Left hindlimb (tissue), 1 donor: ENCODE measurements around the gene TMEM132D.
"Not testable (repeated sequence)": the region's sequence is repeated elsewhere in the genome, so short reads cannot be mapped to it uniquely, and the experiment has no call there.

Experiments
- DNase-seq: peaks from one replicate; pipeline ENCODE4 v3.0.0-alpha.2; 2018

Gene TMEM132D

DNA sequence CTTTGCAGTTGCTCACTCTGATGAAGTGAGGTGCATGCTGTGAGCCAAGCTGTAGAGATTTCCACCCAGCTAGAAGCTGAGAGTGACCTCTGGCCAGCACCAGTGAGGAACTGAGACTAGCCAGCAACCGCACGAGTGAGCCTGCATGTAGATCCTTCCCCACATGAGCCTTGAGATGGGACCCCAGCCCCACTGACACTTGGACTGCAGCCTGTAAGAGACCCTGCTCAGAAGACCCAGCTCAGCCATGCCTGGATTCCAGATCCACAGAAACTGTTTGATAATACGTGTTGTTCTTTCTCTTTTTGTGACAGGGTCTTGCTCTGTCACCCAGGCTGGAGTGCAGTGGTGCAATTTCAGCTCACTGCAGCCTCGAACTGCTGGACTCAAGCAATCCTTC lies 821.4 kb downstream of the TMEM132D start:
- no peak for DNase-seq

DNA sequence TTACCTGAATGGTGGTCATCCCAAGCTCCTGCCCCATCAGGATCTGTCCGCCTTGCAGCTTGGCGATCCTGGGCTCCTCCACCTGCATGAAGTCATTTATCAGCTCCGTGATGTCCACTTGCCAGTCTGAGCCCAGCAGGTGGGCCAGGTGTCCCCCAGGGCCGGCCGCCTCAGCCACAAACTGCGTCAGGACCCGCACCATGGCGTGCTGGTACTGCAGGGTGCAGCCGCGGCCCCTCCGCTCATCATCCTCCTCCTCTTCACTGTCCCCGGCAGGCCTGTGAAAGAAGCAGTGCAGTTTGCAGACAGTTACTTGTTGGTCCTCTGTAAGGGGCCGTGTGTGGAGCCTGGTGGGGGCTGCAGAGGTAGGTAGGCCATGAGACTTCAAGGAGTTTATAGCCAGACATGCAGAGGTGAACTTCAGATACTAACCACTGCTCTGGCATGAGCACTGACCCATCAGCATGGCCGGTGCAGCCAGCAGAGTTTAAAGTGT lies 822.0 kb downstream of the TMEM132D start:
- no peak for DNase-seq

DNA sequence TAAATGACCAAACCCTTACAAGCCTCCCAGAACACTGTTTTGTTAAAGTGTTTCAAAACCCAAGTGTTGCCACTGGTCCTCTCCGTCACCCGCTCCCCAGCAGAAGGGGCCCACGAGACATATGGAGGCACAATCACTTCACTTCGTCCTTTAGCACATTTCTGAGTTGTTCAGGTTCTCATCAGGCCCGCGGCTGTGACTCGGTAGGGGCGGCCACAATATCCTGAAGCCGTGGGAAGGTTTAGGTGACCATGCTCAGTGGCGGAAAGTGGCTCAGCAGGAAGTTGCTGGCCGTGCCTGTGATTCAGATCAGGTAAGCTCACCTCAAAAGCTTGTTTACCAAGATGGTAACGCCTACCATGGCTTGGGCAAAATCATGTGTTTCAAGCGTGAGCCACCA lies 823.0 kb downstream of the TMEM132D start:
- no peak for DNase-seq

DNA sequence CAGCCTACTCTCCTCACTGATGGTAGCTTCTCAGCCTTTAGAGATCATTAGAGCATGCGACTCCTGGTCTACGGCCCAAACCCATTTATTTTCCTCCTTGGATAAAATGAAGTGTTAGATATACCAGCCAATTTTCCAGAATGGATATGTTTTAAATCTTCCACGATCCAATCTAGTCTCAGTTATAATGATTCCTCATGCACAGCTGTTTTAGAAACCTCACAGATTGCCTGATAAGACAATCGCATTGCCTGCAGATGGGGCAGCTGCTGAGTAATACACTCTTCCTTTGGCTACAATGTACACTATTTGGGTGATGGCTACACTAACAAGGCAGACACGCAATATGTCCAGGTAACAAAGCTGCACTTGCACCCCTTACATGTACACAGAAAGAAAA lies 823.4 kb downstream of the TMEM132D start:
- DNase-seq = no peak

DNA sequence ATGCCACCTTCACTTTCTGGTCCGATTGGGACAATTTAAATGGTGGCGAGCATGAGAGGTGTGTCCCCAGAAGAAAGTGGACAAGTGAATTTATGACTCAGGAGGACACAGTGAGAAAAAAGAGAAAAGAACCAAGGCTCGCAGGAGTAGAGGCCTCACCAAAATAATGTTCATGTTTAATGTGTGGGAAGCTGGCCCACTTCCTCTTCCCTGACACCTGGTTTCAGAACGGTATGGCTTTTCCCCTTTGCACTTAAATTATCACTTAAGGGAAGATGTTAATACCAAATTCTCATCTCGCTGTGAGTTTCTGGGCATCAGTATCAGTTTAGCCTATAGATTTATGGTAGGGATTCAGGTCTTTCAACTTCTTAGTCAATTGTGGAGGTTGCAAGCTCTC lies 824.1 kb downstream of the TMEM132D start:
- no peak for DNase-seq

DNA sequence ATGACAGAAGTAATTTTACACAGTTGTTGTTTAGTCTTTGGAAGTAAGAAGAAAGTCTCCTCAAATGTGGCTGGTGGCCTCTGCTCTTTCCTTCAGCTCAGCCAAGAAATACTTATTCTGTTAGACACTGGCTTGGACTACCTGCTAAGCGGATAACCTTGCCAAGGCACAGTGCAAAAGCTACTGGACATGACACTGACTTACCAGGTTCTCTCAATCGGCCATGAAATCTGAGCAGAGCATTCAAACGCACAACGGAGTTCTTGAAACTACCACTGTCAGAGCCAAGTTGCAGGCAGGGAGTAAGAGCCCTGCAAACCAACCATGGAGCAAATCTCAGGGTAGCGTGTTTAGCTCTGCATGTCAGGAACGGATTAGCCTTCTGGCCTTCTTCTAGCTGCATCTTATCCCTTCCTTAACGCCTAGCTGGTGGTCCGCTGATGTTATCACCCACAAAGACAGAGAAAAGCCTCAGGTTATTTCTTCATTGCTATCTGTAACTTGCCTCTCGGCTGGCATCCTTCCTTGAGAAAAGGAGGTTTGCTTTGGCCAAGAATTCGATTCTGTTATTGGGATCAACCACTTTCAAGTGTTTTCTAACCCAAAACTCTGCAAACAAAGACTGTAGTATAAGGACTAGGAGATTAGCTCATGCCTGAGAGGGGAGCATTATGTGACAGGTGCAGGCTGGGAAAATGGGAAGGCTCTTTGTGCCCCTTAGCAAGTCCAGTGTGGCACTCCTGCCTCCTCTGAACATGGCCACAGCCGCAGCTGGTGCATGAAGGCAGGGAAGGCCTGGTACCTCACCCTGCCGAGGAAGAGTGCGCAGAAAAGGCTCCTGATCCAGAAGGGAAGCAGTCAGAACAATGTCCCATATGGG lies 827.1 kb downstream of the TMEM132D start:
- DNase-seq = no peak

DNA sequence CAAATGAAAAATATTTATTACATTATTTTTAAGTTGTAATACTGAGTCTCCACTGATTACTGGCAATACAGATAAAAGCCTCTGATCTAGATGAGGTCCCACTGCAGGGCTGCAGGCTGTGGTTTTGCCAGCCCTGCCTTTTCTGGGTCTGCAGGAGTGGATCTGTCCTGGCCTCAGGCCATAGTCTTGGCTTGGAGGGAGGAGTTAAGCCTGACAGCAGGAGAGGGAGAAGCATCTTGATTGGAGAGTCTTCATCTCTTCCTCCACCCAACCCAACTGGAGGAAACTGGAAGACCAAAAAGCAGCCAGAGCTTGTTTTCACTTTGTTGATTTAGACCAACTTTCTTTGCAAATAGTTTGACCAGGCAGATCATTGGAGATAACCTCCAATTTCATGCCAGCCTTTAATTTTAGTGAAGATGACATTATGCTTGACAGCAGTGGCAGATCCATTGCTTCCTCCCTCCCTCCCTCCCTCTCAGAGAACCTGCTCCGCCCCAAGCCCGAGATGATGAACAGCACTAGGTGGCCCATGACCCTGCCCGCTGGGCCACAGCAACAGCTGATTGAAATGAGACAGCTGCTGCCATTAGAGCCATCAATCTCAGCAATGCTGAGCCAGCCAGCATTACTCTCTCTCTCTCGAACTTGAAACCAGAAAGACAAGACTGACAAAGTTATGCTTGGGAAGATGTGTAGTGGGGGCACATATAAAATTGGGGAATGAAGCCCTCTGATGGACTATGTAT lies 828.2 kb downstream of the TMEM132D start:
- DNase-seq = peak; percentile 50

DNA sequence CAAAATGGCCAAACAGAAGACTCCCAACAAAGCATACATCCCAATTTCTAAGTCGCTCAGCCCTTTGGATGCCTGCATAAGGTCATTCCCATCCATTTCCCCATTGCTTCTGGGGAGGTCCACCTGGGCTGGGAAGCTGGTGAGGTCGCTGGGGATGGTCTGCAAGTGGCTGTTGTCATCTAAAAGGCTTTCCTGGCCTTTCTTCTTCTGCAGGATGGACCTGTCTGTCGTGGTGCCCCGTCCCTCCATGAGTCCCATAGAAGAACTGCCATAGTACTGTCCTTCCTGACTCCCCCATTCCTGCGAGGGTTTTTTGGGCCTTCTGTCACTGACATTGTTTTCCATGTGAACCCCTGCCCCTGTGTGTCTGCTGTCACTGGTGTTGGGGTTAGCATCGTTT lies 829.4 kb downstream of the TMEM132D start:
- DNase-seq = no peak

DNA sequence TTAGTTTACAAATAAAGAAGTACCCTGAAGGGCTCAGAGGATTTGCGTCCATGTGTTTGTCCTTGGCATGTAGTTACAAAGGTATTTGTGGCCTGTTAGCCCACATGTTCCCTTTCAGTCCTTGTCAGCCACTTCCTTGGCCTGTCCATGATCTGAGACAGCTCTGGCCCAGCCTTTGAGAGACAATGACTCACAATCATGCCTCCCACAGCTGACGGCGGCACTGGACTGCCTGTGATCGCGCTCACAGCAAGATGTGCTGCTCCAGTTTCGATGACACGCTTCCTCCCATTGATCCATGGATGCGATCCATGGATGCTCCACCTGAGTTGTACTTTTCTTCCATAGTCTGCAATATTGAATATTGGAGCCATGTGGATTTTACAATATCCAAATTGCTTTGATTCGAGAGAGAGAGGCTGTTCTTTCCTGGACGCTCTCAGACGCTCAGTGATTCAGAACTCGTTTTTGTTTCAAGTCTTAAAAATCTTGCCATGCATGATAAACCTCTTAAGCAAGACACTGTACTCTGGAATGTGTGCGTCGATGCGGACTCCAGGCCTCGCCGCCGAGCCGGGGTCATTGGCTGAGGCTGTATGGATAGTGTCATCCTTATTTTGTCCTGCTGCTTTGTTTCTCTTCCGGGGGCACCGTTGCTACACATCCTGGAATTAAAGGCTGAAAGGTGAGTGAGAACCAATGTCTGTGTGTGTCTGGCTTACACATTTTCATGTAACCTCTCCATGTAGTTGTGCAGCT lies 830.5 kb downstream of the TMEM132D start:
- no peak for DNase-seq

DNA sequence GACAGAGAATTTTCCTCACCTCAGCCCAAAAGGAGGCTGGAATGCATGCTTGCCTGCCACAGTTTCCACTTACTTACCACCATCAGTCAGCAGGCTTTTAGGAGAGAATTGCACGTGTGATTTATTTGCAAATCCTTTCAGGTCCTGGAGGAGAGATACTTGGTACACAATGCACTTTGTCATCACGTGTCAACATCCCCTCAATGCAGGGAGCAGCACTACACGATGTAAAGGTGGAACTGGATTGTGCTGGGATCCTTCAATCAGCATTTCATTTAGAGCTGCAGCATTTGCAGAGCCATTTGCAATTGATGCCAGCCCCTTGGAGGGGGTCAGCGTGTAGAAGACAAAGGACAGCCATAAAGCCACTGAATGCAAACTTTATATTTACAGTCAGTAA lies 832.5 kb downstream of the TMEM132D start:
- no peak for DNase-seq

DNA sequence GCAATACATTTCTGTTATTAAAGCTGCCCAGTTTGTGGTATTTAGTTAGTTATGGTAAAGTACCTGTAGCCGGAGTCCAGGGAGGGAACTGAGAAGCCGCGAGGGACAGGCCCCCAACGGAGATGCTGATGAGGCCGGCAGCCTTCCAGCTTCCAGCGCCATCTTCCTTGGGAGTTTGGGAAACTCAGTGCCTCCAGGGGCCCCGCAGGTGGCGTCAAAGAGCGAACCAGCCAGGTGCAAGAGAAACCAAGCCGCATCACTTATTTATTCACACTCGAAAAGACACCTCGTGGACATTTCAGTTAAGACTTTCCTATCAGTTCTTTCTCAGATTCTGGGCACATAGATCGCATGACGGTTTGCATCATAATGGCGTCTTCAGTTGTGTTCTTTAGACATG lies 833.9 kb downstream of the TMEM132D start:
- DNase-seq = no peak

DNA sequence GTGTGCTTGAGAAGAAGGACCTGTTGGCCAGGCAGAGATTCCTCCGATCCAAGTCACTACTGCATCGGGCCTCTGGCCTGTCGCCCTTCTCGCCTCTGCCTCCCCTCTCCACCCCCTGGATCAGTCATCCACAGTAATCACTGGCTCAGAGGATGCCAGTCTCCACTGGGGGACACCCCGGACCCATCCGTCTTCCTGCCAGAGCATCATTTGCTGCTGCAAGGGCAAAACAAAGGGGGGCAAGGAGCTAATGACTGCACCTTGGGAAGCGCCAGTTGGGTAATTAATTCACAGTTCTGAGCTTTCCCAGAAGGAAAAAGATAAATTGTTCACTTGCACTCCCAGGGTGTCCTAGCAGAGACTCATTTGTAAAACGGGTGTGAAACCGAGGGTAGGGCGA lies 835.1 kb downstream of the TMEM132D start:
- no peak for DNase-seq

DNA sequence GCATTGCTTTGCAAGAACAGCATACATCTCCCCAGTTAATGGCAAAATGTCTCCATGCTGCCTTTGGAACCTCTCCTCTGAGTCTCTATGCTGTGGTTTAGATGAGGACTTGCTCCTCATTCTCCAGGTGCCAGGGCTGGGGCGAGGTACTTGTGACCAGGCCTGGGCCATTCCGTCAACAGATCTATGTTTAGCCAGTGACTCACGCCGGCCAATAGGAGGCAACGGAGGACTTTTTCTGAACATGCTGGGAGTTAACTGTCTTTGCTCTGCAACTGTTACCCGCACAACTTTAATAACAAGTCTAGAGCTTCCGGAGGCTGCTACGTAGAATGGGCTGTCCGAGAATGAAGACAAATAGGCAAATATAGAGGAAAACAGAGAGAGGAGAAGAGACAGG lies 836.3 kb downstream of the TMEM132D start:
- no peak for DNase-seq

DNA sequence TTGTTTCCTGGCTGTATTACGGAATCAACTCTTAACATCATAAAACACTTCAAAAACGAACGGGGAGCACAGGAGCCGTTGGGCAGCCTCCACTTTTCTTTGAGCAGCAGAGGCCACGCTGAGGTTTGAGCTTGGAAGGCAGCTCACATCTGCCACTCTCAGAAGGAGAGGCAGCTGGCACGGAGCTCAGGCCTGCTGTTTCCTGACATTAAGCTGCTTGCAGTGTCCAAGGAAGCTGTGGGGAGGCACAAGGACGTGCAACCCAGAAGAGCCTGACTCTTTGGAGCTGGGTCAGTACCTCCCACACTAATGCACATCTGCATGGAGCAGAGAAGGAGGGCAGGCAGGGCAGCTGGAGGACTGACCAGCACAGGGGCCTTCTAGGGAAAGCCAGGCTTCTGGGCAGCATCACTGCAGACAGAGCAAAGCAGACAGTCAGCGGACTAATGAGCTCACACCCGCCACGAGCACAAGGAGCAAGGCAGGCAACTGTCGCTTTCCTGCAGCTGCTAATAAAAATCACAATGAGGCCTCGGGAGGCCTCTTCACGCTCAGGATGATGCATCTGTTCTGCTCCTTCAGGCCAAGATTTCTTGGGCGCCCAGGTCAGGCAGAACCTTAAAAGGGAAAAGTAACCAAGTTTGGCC lies 839.5 kb downstream of the TMEM132D start:
- peak; percentile 45 for DNase-seq

DNA sequence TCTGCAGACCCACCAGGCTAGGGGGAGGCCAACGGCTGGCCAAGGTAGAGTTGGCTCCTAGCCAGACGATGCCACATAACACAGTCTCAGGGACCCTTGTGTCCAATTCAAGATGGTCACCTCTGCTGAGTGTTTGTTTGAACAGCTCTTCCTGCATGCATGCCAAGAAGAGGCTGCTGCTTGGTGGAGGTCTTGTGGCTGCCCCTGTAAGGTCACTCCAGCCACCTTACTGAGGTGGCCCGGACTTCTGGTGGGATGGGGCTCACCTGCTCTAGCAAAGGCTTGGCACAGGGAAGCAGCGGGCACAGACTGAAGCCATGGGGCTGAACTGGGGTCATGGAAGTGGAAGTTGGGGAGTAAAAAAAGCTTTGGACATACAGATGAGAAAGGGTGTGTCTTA lies 840.2 kb downstream of the TMEM132D start:
- DNase-seq = no peak

DNA sequence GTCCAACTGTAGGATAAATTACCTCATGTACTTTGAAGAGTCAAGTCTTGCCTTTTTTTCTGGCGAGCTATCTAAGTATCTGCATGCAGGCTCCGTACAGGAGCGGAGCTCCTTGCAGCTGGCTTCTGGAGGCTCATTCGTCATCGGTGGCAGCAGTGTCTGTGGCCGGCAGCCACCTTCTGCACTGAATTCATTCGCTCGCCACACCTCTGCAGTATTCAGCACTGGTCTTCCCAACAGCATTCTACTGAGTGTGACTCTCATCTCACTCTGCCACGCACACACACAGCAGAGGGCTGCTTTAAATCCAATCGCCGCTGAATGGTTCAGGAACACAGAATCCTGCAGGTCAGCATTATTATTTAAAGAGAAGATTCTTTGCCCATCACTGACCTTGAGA lies 850.6 kb downstream of the TMEM132D start:
- no peak for DNase-seq

DNA sequence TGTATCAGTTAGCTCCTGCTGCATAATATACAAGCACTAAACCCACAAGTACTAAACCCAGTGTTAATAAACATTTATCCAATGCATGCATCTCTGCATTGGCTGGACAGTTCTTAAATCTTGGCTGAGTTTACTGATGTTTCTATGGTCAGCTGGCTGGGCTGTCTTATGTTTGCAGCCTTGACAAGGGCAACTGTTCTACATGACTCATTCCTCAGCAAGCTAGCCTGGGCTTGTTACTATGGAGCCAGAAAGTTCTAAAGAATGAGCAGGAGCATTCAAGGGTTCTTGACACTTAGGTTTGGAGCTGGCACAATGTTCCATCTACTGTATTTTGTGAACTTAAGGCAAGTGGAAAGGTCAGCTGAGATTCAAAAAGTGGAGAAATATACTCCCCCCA lies 851.5 kb downstream of the TMEM132D start:
- DNase-seq = no peak

DNA sequence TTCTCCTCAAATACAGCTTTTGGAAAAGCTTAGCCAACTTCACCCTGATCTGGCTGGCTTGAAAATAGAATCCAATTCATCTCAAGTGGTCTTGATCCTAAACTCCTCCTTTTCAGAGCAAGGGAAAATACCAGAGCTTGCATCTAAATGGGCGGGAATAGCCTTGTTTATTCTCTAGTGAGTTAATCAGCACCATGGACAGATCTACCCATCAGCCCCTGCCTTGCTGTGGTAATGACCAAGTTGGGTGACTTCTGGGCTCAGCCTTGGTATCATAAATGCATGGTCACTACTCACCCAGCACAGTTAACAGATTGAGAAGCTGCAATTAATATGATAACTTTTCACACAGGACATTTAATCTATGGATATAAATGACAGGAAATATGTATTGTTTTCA lies 853.9 kb downstream of the TMEM132D start:
- DNase-seq = no peak

DNA sequence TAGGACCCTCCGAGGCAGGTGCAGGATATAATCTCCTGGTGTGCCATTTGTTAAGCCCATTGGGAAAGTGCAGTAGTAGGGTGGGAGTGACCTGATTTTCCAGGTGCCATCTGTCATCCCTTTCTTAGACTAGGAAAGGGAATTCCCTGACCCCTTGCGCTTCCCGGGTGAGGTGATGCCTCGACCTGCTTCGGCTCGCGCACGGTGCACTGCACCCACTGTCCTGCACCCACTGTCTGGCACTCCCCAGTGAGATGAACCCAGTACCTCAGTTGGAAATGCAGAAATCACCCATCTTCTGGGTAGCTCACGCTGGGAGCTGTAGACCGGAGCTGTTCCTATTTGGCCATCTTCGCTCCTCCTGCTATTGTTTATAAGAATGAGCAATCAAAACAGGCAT lies 860.5 kb downstream of the TMEM132D start:
- DNase-seq = not testable (repeated sequence)

DNA sequence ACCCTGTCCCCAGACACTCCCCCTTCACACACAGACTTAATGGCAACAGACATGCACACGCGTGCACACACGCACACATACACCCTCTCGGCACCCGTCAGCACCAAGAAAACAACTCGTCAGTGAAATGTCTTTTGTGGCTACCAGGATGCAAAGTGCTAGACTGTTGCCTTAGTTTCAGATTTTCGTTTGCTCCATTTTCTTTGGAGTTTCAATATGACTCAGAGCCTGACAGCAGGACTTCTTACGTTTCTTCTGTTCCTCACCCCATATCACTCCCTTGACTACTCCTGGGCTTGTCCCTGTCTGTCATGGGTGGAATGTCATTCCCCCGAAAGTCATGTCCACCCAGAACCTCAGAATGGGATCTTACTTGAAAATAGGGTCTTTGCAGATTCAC lies 867.7 kb downstream of the TMEM132D start:
- no peak for DNase-seq

DNA sequence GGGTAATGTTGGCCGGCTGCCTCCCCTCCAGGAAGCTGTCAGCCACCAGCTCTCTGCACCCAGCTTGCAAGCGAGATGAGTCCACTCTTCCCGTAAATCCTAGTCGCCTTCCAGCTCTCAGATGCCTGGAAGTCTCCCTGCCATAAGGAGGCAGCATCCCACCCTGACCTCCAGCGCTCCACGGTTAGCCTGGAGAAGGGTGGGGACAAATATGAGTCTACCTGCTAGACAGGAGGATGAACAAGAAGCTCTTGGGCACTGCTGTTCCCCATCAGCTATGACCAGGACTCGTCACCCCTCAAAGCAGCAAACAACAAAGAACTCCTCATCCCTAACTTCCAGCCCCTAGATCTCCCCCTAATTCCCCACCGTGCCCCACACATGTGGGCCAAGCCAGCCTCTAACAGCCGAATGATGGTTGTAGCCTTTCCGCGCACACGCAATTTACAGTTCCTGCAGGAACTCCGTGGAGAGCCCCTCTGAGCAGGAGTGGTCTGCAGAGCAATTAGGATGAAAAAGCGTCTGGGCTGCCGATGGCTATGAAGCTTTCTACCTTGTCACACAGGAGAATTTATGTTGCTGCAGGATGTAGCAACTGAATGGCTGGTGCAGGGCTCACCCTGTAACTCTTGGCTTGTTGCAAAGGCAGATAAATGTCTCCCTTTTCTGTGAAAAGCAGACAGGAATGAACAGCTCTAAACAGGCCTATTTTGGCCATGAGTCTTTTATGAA lies 869.1 kb downstream of the TMEM132D start:
- no peak for DNase-seq

DNA sequence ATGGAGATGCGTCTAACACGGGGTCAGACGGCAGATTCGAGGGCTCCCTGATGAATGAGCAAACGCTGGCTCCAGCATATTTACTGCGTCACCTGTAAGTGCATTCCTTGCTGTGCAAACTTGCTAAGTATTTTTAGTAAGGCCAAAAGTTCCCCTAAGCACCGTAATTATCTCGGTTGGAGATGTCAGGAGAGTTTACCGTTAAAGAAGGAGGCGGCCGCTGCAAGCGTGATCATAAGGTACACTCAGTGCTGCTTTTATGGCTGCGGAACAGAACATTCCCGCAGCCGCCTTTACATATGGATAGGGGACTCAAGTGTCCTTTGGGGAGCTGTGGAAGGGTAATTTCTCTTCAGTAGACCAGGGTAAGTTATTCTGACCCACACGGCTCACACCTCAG lies 875.0 kb downstream of the TMEM132D start:
- no peak for DNase-seq
